IMR-90 (cell line): ENCODE results near the gene HECTD1.
"Not testable (repeated sequence)": the region's sequence is repeated elsewhere in the genome, so short reads cannot be mapped to it uniquely, and the experiment has no call there.

Source experiments
- CTCF ChIP-seq: conservative IDR thresholded peaks from 2 replicates; pipeline ENCODE4 v1.5.1; 2012; ENCODE audit warnings: mild to moderate bottlenecking, low read depth, low read length, improper control_type of control experiment
- ELK1 ChIP-seq: fragments of 150-350 bp; IDR thresholded peaks from 2 replicates; pipeline ENCODE4 v1.6.1; 2016; ENCODE audit warnings: low read depth, mild to moderate bottlenecking, low read length, moderate library complexity, borderline replicate concordance
- FOS ChIP-seq: fragments of 150-350 bp; IDR thresholded peaks from 2 replicates; pipeline ENCODE4 v1.6.1; 2016; ENCODE audit warnings: low read depth, low read length
- MXI1 ChIP-seq: IDR thresholded peaks from 2 replicates; pipeline ENCODE4 v1.6.1; 2012; ENCODE audit warnings: low read depth, mild to moderate bottlenecking, low read length, moderate library complexity, borderline replicate concordance
- POLR2A ChIP-seq: IDR thresholded peaks from 2 replicates; pipeline ENCODE4 v1.6.1; 2012; ENCODE audit warnings: mild to moderate bottlenecking, low read depth, low read length
- RCOR1 ChIP-seq: IDR thresholded peaks from 2 replicates; pipeline ENCODE4 v1.6.1; 2012; ENCODE audit warnings: mild to moderate bottlenecking, low read length, improper control_type of control experiment; ENCODE audit not compliant: insufficient replicate concordance
- SMC3 ChIP-seq: fragments of 150-350 bp; IDR thresholded peaks from 2 replicates; pipeline ENCODE4 v1.6.1; 2016; ENCODE audit warnings: low read depth, mild to moderate bottlenecking, antibody characterized with exemption, low read length, moderate library complexity

- not testable (repeated sequence) for TF ChIP-seq POLR2A, SMC3, CTCF, FOS, ELK1, MXI1, RCOR1
These were observed 34.8 kb upstream of the HECTD1 start for GRCh38 chr14:31242161-31242940.
